LHCN-M2 (cell line): ENCODE data around the gene MTMR4. TPM values are rescaled to one million over a fixed set of nuclear protein-coding genes. Genes with fewer than 3 reads are reported as not detected.
"Not testable (repeated sequence)": the region's sequence is repeated elsewhere in the genome, so short reads cannot be mapped to it uniquely, and the experiment has no call there.

Experiments used
- DNase-seq: peaks from one replicate; pipeline ENCODE4 v3.0.0-alpha.2; 2012; ENCODE audit warnings: low read depth
- total RNA-seq: library from RNA; depleted of rRNA; stranded (reverse); fragments of >200 nt; gene quantifications from 2 replicates; pipeline ENCODE4 v1.2.3, GENCODE V29; 2014; rRNA removed

Gene MTMR4
- total RNA-seq, 1 experiment from 2014 or later, result 58.2 TPM

GRCh38 chr17:58492238-58493121 is 22.0 kb downstream of the MTMR4 start:
- DNase-seq, result no peak

DNA sequence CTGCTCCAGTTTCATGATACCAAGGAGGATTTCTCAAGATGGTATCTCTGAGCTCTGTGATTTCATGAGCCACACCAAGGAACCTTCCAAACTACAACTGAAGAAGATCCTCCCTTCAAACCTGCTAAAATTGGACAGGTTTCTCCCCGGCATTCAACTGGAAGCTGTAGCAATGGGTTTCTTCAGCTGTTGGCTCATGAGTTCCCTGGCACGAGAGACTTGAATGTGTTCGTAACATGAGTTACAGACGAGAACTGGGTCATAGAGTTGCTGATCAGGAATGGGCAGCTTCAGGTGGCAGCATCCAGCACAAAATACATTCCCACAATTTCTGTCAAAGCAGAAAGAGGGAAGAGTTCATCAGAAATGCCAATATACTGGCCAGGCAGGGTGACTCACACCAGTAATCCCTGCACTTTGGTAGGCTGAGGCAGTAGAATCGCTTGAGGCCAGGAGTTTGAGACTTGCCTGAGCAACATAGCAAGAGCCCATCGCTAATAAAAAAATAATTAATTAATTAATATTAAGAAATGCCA is 22.9 kb downstream of the MTMR4 start:
- no peak for DNase-seq

- no peak for DNase-seq
Observed at GRCh38 chr17:58488428-58488890, 26.0 kb downstream of the MTMR4 start.

- DNase-seq, result no peak
Observed at GRCh38 chr17:58487589-58488427, 26.6 kb downstream of the MTMR4 start, which contains the start of gene HSF5. TSS of gene HSF5 (minus strand) at chr17:58488408. CDS start at chr17:58488274, 134 bp downstream.

GRCh38 chr17:58484600-58484999 is 29.8 kb downstream of the MTMR4 start:
- no peak for DNase-seq

- DNase-seq, result not testable (repeated sequence)
Observed at GRCh38 chr17:58481798-58482197, 32.6 kb downstream of the MTMR4 start.

DNA sequence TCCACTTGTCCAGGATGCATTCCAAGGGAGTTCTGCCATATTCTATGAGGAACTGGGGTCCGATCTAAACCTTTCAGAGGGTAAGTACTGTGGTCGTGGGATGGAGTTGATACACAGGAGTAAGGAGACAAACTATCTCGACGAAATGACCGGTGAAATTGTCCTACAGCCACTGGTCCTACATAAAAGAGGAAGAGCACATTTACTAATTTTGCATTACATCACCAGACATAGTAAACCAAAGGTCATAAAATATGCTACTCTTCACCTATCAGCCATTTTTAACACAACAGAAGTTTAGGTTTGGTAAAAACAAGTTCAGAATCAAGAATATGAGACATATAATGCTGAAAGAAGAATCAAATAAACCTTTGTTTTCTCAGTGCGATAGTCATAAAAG is 34.3 kb downstream of the MTMR4 start:
- DNase-seq, result no peak

DNA sequence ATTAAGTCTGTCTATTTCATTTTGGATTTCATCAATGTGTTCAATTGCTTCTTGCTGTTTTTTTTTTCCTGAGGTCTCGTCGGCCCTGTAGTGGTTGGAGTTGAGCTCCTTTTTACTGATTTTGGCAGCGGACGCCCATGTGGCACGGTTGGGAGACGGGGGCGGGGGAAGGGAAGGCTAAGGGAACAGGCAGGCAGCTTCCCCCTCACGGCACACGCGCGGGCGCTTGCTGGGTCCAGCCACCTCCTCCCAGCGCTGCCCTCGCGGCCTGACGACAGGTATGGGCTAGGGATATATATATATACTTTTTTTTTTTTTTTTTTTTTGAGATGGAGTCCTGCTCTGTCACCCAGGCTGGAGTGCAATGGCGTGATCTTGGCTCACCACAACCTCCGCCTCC is 37.6 kb downstream of the MTMR4 start:
- no peak for DNase-seq

DNA sequence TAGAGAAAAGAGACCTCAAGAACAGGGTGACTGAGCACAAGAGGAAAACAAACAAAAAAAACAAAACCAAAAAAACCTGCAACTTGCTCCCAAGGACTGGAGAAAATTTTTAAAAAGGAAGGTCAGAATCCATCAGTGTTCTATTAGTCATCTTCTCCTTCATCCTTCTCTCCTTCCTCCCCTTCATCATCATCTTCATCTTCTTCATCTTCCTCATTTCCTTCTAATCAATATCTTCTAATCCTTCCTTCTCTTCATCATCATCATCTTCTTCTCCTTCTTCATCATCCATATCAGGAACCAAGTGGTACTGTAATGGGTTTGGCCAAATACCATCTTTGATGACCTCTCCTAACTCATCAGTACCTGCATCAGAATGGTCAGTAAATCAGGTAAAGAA is 38.5 kb downstream of the MTMR4 start:
- DNase-seq, result no peak

DNA sequence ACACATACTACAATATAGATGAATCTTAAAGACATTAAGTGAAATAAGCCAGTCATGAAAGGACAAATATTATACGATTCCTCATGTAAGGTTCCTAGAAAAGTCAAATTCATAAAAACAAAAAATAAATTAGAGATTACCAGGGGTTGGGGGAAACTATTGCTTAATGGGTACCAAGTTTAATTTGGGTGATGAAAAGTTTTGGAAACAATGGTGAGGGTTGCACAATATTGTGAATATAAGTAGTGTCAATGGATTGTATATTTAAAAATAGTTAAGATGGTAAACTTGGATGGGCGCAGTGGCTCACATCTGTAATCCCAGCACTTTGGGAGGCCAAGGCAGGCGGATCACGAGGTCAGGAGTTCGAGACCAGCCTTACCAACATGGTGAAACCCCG is 44.1 kb downstream of the MTMR4 start:
- no peak for DNase-seq

- DNase-seq, result no peak
Observed at GRCh38 chr17:58468944-58469343, 45.5 kb downstream of the MTMR4 start.

GRCh38 chr17:58455491-58455890 is 58.9 kb downstream of the MTMR4 start:
- DNase-seq, result no peak

GRCh38 chr17:58452738-58453137 is 61.7 kb downstream of the MTMR4 start:
- peak; percentile 3 for DNase-seq

DNA sequence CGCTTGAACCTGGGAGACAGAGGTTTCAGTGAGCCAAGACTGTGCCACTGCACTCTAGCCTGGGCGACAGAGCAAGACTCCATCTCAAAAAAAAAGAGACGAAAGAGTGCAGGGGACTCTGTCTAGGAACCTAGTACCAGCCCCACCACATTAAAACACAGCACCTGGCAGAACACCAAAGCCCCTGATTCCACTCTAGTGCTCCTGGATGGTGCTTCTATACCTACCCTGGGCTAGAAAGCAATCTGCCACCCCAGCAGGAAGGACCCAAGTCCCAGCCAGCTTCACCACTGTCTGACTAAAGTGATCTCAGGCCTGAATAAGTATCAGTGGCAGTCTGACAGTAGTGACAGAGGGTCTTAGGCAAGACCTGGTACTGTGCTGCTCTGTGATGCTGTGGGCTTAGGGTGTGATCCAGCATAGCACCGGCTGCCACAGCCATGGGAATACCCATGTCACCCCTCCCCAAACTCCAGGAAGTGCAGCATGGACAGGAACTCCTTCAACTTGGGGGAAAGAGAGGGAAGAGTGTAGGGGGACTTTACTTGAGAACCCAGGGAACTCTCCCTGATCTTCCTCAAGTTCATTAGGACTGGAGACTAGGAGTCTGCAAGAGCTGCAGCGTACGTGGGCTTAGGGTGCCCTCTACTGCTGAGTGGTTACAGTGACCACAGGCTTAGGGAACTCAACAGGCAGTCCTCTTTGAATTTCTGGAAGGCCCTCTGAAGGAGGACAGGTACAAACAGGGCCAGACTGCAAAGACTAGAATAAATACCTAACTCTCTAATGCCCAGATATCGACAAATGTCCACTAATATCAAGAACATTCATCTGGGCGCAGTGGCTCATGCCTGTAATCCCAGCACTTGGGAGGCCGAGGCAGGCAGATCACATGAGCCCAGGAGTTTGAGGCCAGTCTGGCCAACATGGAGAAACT is 67.1 kb downstream of the MTMR4 start:
- peak; percentile 71 for DNase-seq

- no peak for DNase-seq
Observed at GRCh38 chr17:58446086-58446485, 68.4 kb downstream of the MTMR4 start.

Other genes with a start within 250 kb of the MTMR4 start
- gene MPO, start 233.7 kb downstream of the MTMR4 start, total RNA-seq, result not detected in 2 replicates
- 0.06 and 0.11 TPM in 2 replicates for gene TSPOAP1, start 185.8 kb downstream of the MTMR4 start, total RNA-seq
- gene SUPT4H1, start 162.4 kb downstream of the MTMR4 start, total RNA-seq, result 46.0 and 65.7 TPM in 2 replicates
- gene RNF43, start 97.1 kb downstream of the MTMR4 start, total RNA-seq, result not detected in 2 replicates
- not detected in 2 replicates for gene HSF5, start 26.2 kb downstream of the MTMR4 start, total RNA-seq
- gene TEX14, start 177.4 kb upstream of the MTMR4 start, total RNA-seq, result not detected in 2 replicates
- 36.7 and 37.5 TPM in 2 replicates for gene RAD51C, start 178.0 kb upstream of the MTMR4 start, total RNA-seq
- gene PPM1E, start 241.2 kb upstream of the MTMR4 start, total RNA-seq, result under 0.01 and 0.11 TPM in 2 replicates